K562 (cell line): ENCODE results near the gene ZBTB38. TPM values are rescaled to one million over a fixed set of nuclear protein-coding genes. Genes with fewer than 3 reads are reported as not detected.

Experiments used
- ATAC-seq: fragments of 200-7000 bp; cut with Tn5 transposase; 3 replicates; pipeline ENCODE4 v1.9.1; 2020; ENCODE audit warnings: moderate library complexity
- BruUV-seq: library from RNA; stranded (reverse); fragments of 400-500 nt; replicated peaks from 2 replicates; lab custom pipeline; 2021; lab: Mats Ljungman, UMichigan
- CTCF ChIA-PET: fragments of 300-600 bp; formaldehyde crosslinking; extraction: SDS; loops from one replicate; lab custom pipeline; 2021; ENCODE audit warnings: low intra/inter-chr PET ratio; lab: Yijun Ruan, JAX
- POLR2A ChIA-PET: fragments of 300-600, 350-650 bp; sonication (Branson Sonifier 250); formaldehyde crosslinking; extraction: SDS; loops from one replicate; lab custom pipeline; 2021; ENCODE audit warnings: antibody characterized with exemption, inconsistent platforms; lab: Yijun Ruan, JAX
- DNase-seq, 4 experiments: peaks; one replicate each; pipeline versions ENCODE4 v3.0.0 to v3.0.0-alpha.2; 2011 to 2018; ENCODE audit warnings: low spot score in 3 of 4, mixed read lengths in 3 of 4; ENCODE audit errors: extremely low read depth in 1 of 4
- FAIRE-seq: peaks from 2 replicates; lab custom pipeline; 2011; peaks lifted over from hg19 to GRCh38; lab: Jason Lieb, UNC
- H2AFZ ChIP-seq: 2 replicates; pipeline ENCODE4 v1.6.0; 2011; ENCODE audit warnings: low read depth, low read length, control low read depth, inconsistent platforms
- H3K27ac ChIP-seq: fragments of 200-600 bp; 3 replicates; pipeline ENCODE4 v1.8.0; 2011; ENCODE audit warnings: low read depth, mild to moderate bottlenecking, control low read depth, inconsistent platforms, low read length, moderate library complexity, mixed read lengths; ENCODE audit errors: extremely low read depth
- H3K27me3 ChIP-seq, 2 experiments: fragments of 300-600 bp in 1 of 2; 2 replicates in 1 of 2; 3 replicates in 1 of 2; pipeline versions ENCODE4 v1.6.0 to v1.8.0; 2011; ENCODE audit warnings: inconsistent platforms in 2 of 2, low read length in 2 of 2, mild to moderate bottlenecking in 1 of 2, mixed read lengths in 1 of 2, moderate library complexity in 1 of 2; ENCODE audit not compliant: control insufficient read depth in 2 of 2, insufficient read depth in 2 of 2
- H3K36me3 ChIP-seq: fragments of 300-600 bp; 3 replicates; pipeline ENCODE4 v1.8.0; 2011; ENCODE audit warnings: mild to moderate bottlenecking, low read length, inconsistent platforms; ENCODE audit not compliant: control insufficient read depth, insufficient read depth
- H3K4me1 ChIP-seq, 2 experiments: fragments of 200-600 bp in 1 of 2; replicated peaks in 1 of 2; 2 replicates in 1 of 2; 3 replicates in 1 of 2; pipeline versions ENCODE4 v1.5.1 to v1.8.0; 2011; ENCODE audit warnings: inconsistent platforms in 2 of 2, low read length in 2 of 2, mild to moderate bottlenecking in 1 of 2, mixed read lengths in 1 of 2, moderate library complexity in 1 of 2; ENCODE audit not compliant: control insufficient read depth in 2 of 2, insufficient read depth in 2 of 2
- H3K4me2 ChIP-seq: 2 replicates; pipeline ENCODE4 v1.6.1; 2011; ENCODE audit warnings: low read length, control low read depth, inconsistent platforms, mixed read lengths; ENCODE audit not compliant: insufficient read depth
- H3K4me3 ChIP-seq: fragments of 200-600 bp; sonication (generic), shearing (Covaris generic); 2 replicates; pipeline ENCODE4 v1.5.1; 2016; ENCODE audit warnings: control low read depth, inconsistent platforms
- H3K79me2 ChIP-seq: fragments of 200-600 bp; 3 replicates; pipeline ENCODE4 v1.8.0; 2011; ENCODE audit warnings: low read length, inconsistent platforms; ENCODE audit not compliant: control insufficient read depth, insufficient read depth
- H3K9ac ChIP-seq, 2 experiments: 2 replicates each; pipeline versions ENCODE4 v1.6.0 to v1.6.1; 2011; ENCODE audit warnings: low read depth in 2 of 2, low read length in 2 of 2, control low read depth in 1 of 2, inconsistent platforms in 1 of 2, mild to moderate bottlenecking in 1 of 2, mixed read lengths in 1 of 2; ENCODE audit not compliant: insufficient read depth in 1 of 2
- H3K9me1 ChIP-seq: one replicate; pipeline ENCODE4 v1.6.0; 2011; ENCODE audit warnings: inconsistent platforms, mild to moderate bottlenecking, low read length, moderate library complexity; ENCODE audit not compliant: control insufficient read depth, insufficient read depth
- H3K9me3 ChIP-seq: replicated peaks from 2 replicates; pipeline ENCODE4 v1.5.1; 2011; ENCODE audit warnings: low read depth, low read length, inconsistent platforms; ENCODE audit not compliant: control insufficient read depth, insufficient read depth
- H4K20me1 ChIP-seq: replicated peaks from 2 replicates; pipeline ENCODE4 v1.6.1; 2011; ENCODE audit warnings: low read length, inconsistent platforms, mixed read lengths; ENCODE audit not compliant: control insufficient read depth, insufficient read depth
- C11orf30 ChIP-seq: fragments of 450-650 bp; IDR thresholded peaks from 2 replicates; pipeline ENCODE4 v1.6.1; 2016; ENCODE audit warnings: low read depth, mild to moderate bottlenecking
- CBX3 ChIP-seq, 2 experiments: IDR thresholded peaks; 1 replicate in 1 of 2; 2 replicates in 1 of 2; pipeline ENCODE4 v1.6.1; 2012; ENCODE audit warnings: inconsistent platforms in 2 of 2, low read length in 2 of 2, borderline replicate concordance in 1 of 2, control low read depth in 1 of 2
- DNMT1 ChIP-seq: fragments of 450-650 bp; IDR thresholded peaks from 2 replicates; pipeline ENCODE4 v1.6.1; 2016; ENCODE audit warnings: antibody characterized with exemption, mild to moderate bottlenecking
- HLTF ChIP-seq: fragments of 450-650 bp; IDR thresholded peaks from 2 replicates; pipeline ENCODE4 v1.6.1; 2016
- MEF2D ChIP-seq: conservative IDR thresholded peaks from 2 replicates; pipeline ENCODE4 v1.6.1; 2016; ENCODE audit warnings: low read depth, missing genetic modification characterization, missing compliant biosample characterization
- MTF1 ChIP-seq: fragments of 250-450 bp; sonication (Bioruptor Pico); IDR thresholded peaks from 2 replicates; pipeline ENCODE4 v1.9.0; 2021; ENCODE audit warnings: moderate library complexity, mild to moderate bottlenecking, inconsistent platforms, borderline replicate concordance
- NFE2 ChIP-seq: IDR thresholded peaks from 2 replicates; pipeline ENCODE4 v1.6.1; 2014; ENCODE audit warnings: antibody characterized with exemption, low read depth
- SREBF2 ChIP-seq: sonication (generic); formaldehyde crosslinking; IDR thresholded peaks from 2 replicates; pipeline ENCODE4 v1.4.0; 2020; ENCODE audit warnings: mild to moderate bottlenecking, missing genetic modification reagents
- TCF7 ChIP-seq: sonication (generic); IDR thresholded peaks from 2 replicates; pipeline ENCODE4 v1.6.1; 2016; ENCODE audit warnings: antibody characterized with exemption, borderline replicate concordance
- ZC3H4 ChIP-seq: sonication (generic); formaldehyde crosslinking; IDR thresholded peaks from 2 replicates; pipeline ENCODE4 v1.9.0; 2021; ENCODE audit warnings: missing genetic modification reagents, borderline replicate concordance
- ZNF511 ChIP-seq: sonication (generic); formaldehyde crosslinking; IDR thresholded peaks from 2 replicates; pipeline ENCODE4 v1.8.0; 2022; ENCODE audit warnings: mild to moderate bottlenecking, missing genetic modification reagents
- WGBS: fragments of 100-300 bp; shearing (Covaris generic); methylation state at CpG from one replicate; pipeline ENCODE4 v1.1.6; 2016; ENCODE audit warnings: low coverage, mixed read lengths; ENCODE audit not compliant: insufficient coverage; ENCODE audit errors: missing lambda C conversion rate; 5-methylcytosine and 5-hydroxymethylcytosine counted together
- in situ Hi-C: fragments of 300-500 bp; cut with MboI; formaldehyde crosslinking; loops from 4 replicates; pipeline ENCODE4 v1.15.0; 2018; ENCODE audit warnings: inconsistent platforms, mixed read lengths
- intact Hi-C: fragments of 100-400 bp; cut with micrococcal nuclease; formaldehyde crosslinking; loops from 2 replicates; pipeline ENCODE4 v1.14.2; 2022
- polyA plus RNA-seq, 8 experiments: library from polyadenylated mRNA; depleted of rRNA in 4 of 8; stranded (reverse) in 5 of 8; unstranded in 3 of 8; fragments of >200 nt; fragmentation: Nextera tagmentation in 2 of 8; fragmentation: Illumina TruSeq in 1 of 8; extraction: Ambion mirVana in 2 of 8; extraction: Trizol in 1 of 8; gene quantifications; 2 replicates each; pipeline versions ENCODE4 v1.2.1 to v1.2.3, GENCODE V29; 2011 to 2014; ENCODE audit warnings: inconsistent platforms in 1 of 8, missing spikeins in 1 of 8
- total RNA-seq, 7 experiments: library from RNA; depleted of rRNA in 6 of 7; stranded (reverse); fragments of >200 nt in 6 of 7; fragmentation: Illumina TruSeq in 2 of 7; extraction: Trizol in 2 of 7; gene quantifications; 2 replicates each; pipeline versions ENCODE4 v1.2.1 to v1.2.3, GENCODE V29; 2011 to 2021; ENCODE audit warnings: low replicate concordance in 1 of 7

Gene ZBTB38
- total and polyA plus RNA-seq, 9 of the 15 experiments (the other 6 are each of a cell fraction or from before 2014, with no cell fraction given), result 12.1 to 39.4 (median 22.9) TPM

- Histone ChIP-seq H3K4me1 (peaks cover 2 to 28% of the 10 kb centered on the region in 2 experiments; a peak in 4 of 5 replicates), H3K9ac (peak overlapping the region in 1 of 2 experiments; percentile 33; a peak in 1 of 4 replicates), H3K36me3 (peaks cover 26% of the 10 kb centered on the region; the same call in 2 of the 3 replicates), H3K27me3 (no peaks in the 10 kb centered on the region), H2AFZ (peak overlapping the region; percentile 65), H3K79me2 (no peaks in the 10 kb centered on the region), H4K20me1 (no peaks in the 10 kb centered on the region), H3K27ac (peak overlapping the region; percentile 49), H3K4me3 (no peak overlapping the region), H3K9me1 (no peaks in the 10 kb centered on the region), H3K4me2 (no peak overlapping the region; the same call in 1 of the 2 replicates), H3K9me3 (no peaks in the 10 kb centered on the region)
- ATAC-seq, result peak; percentile 17; the same call in 2 of the 3 replicates
- ChIA-PET POLR2A (interaction anchor here (1.2 to 1.5 kb wide), 2 partner anchors 13 to 21 kb away, joined by 3 read pairs; no protein-coding TSS in a partner anchor), CTCF (no interaction called here)
- DNase-seq, result no peak
- FAIRE-seq, result no peak
- TF ChIP-seq C11orf30, result 0 out of 2 replicates have a peak, but pooled peaks have one; percentile 4
- TF ChIP-seq CBX3 (IDR thresholded peaks at IDR 0.05; ENCODE audit: borderline replicate concordance in 1 of 2, low read length in 2 of 2), result no peak
- TF ChIP-seq HLTF, result no peak
- no peak for TF ChIP-seq MEF2D (tag)
- TF ChIP-seq ZNF511 (CRISPR knock-in tag), result no peak
- peak; percentile 26; the same call in 1 of the 2 replicates for TF ChIP-seq NFE2
- TF ChIP-seq MTF1 (CRISPR knock-in tag), result no peak
- TF ChIP-seq DNMT1, result no peak
- no peak for TF ChIP-seq SREBF2 (CRISPR knock-in tag)
- TF ChIP-seq ZC3H4 (CRISPR knock-in tag), result no peak
- TF ChIP-seq TCF7, result no peak
- intact Hi-C loops (no loop called here), in situ Hi-C loops (no loop called here)
- no TSS peak for BruUV-seq
- 46% methylated on average over 3 of the region's 3 CpGs for WGBS
Observed at GRCh38 chr3:141409940-141410241, 41.6 kb downstream of the ZBTB38 start.
